HPDE6-E6E7 (cell line): ENCODE measurements around the gene SRPX.

ENCODE experiments used
- DNase-seq: peaks from one replicate; pipeline ENCODE4 v3.0.0; 2011; ENCODE audit warnings: missing footprints; ENCODE audit errors: extremely low spot score

Gene SRPX

GRCh38 chrX:38220415-38221390 is at the start of gene SRPX:
TSS of gene SRPX (minus strand) at chrX:38220871. CDS start at chrX:38220792, 79 bp downstream.
- no peak for DNase-seq

- no peak for DNase-seq
Observed at GRCh38 chrX:38268011-38268410, 47.3 kb upstream of the SRPX start.

GRCh38 chrX:38262715-38263620 is 42.3 kb upstream of the SRPX start:
- DNase-seq, result no peak

GRCh38 chrX:38260231-38260630 is 39.6 kb upstream of the SRPX start:
- peak; percentile 10 for DNase-seq

- no peak for DNase-seq
Observed at GRCh38 chrX:38256019-38256418, 35.3 kb upstream of the SRPX start.

- DNase-seq, result no peak
Observed at GRCh38 chrX:38249965-38250364, 29.3 kb upstream of the SRPX start.

GRCh38 chrX:38247051-38247450 is 26.4 kb upstream of the SRPX start:
- DNase-seq, result no peak

GRCh38 chrX:38240541-38240940 is 19.9 kb upstream of the SRPX start:
- no peak for DNase-seq

GRCh38 chrX:38236901-38237615 is 16.4 kb upstream of the SRPX start:
- DNase-seq, result no peak

GRCh38 chrX:38233891-38234667 is 13.4 kb upstream of the SRPX start:
- no peak for DNase-seq

GRCh38 chrX:38232079-38232686 is 11.5 kb upstream of the SRPX start:
- no peak for DNase-seq

- DNase-seq, result no peak
Observed at GRCh38 chrX:38225093-38225492, 4.4 kb upstream of the SRPX start.

- DNase-seq, result no peak
Observed at GRCh38 chrX:38224160-38224559, 3.5 kb upstream of the SRPX start.

GRCh38 chrX:38221391-38221929 is 789 bp upstream of the SRPX start:
- no peak for DNase-seq

GRCh38 chrX:38220024-38220414 is 652 bp downstream of the SRPX start:
- DNase-seq, result peak; percentile 15

GRCh38 chrX:38216642-38217041 is 4.0 kb downstream of the SRPX start:
- DNase-seq, result no peak

GRCh38 chrX:38214551-38215531 is 5.8 kb downstream of the SRPX start:
- DNase-seq, result no peak

GRCh38 chrX:38214044-38214443 is 6.6 kb downstream of the SRPX start:
- no peak for DNase-seq
